Osteocyte (in vitro differentiated cells): ENCODE data around the gene ZNF76. TPM values are rescaled to one million over a fixed set of nuclear protein-coding genes. Genes with fewer than 3 reads are reported as not detected.

Source experiments
- DNase-seq: peaks from one replicate; pipeline ENCODE4 v3.0.0; 2021; ENCODE audit warnings: mixed read lengths; ENCODE audit not compliant: unreplicated experiment; ENCODE audit errors: extremely low spot score
- H3K27ac Mint-ChIP-seq: one replicate; pipeline ENCODE4 v1.8.0; 2021; ENCODE audit warnings: mild to moderate bottlenecking, mixed read lengths; ENCODE audit not compliant: unreplicated experiment
- H3K27me3 Mint-ChIP-seq: one replicate; pipeline ENCODE4 v1.8.0; 2021; ENCODE audit warnings: mixed read lengths; ENCODE audit not compliant: unreplicated experiment
- H3K36me3 Mint-ChIP-seq: one replicate; pipeline ENCODE4 v1.8.0; 2021; ENCODE audit warnings: mixed read lengths; ENCODE audit not compliant: unreplicated experiment
- H3K4me1 Mint-ChIP-seq: one replicate; pipeline ENCODE4 v1.8.0; 2021; ENCODE audit warnings: mixed read lengths; ENCODE audit not compliant: unreplicated experiment
- H3K4me3 Mint-ChIP-seq: one replicate; pipeline ENCODE4 v1.8.0; 2021; ENCODE audit warnings: mild to moderate bottlenecking, moderate library complexity, mixed read lengths; ENCODE audit not compliant: unreplicated experiment
- H3K9me3 Mint-ChIP-seq: one replicate; pipeline ENCODE4 v1.8.0; 2021; ENCODE audit warnings: mixed read lengths; ENCODE audit not compliant: unreplicated experiment
- CTCF ChIP-seq: fragments of 200-600 bp; sonication (generic); IDR thresholded peaks from 2 replicates; pipeline ENCODE4 v1.5.0; 2021; ENCODE audit warnings: antibody characterized with exemption, mild to moderate bottlenecking, moderate library complexity
- total RNA-seq: library from RNA; stranded (reverse); gene quantifications from 2 replicates; pipeline ENCODE4 v1.2.1, GENCODE V29; 2021

Gene ZNF76
- total RNA-seq, 1 donor from 2014 or later, result 32.9 TPM

- peaks cover 19% of the 10 kb centered on the region for H3K36me3 Mint-ChIP-seq
Observed at GRCh38 chr6:35248300-35248699, 11.2 kb upstream of the ZNF76 start.

GRCh38 chr6:35248965-35249364, 10.6 kb upstream of the ZNF76 start:
- H3K9me3 Mint-ChIP-seq, result no peaks in the 10 kb centered on the region
- H3K36me3 Mint-ChIP-seq, result peaks cover 18% of the 10 kb centered on the region
- H3K4me1 Mint-ChIP-seq, result peaks cover 22% of the 10 kb centered on the region
- no peak for DNase-seq
- TF ChIP-seq CTCF, result no peak
- H3K27ac Mint-ChIP-seq, result peak overlapping the region; percentile 57
- no peak overlapping the region for H3K4me3 Mint-ChIP-seq
- H3K27me3 Mint-ChIP-seq, result no peaks in the 10 kb centered on the region

More at GRCh38 chr6:35248300-35248699, 11.2 kb upstream of the ZNF76 start:
- DNase-seq, result no peak
- Mint-ChIP-seq H3K27ac (no peak overlapping the region), H3K9me3 (no peaks in the 10 kb centered on the region), H3K4me3 (no peak overlapping the region), H3K4me1 (peaks cover 22% of the 10 kb centered on the region), H3K27me3 (no peaks in the 10 kb centered on the region)
- TF ChIP-seq CTCF, result no peak

- no peak overlapping the region for H3K4me3 Mint-ChIP-seq
- H3K4me1 Mint-ChIP-seq, result peaks cover 22% of the 10 kb centered on the region
- no peaks in the 10 kb centered on the region for H3K36me3 Mint-ChIP-seq
- no peak overlapping the region for H3K27ac Mint-ChIP-seq
- no peak for TF ChIP-seq CTCF
- H3K27me3 Mint-ChIP-seq, result no peaks in the 10 kb centered on the region
- H3K9me3 Mint-ChIP-seq, result no peaks in the 10 kb centered on the region
- no peak for DNase-seq
Observed at GRCh38 chr6:35251949-35252348, 7.6 kb upstream of the ZNF76 start.

- no peak overlapping the region for H3K4me3 Mint-ChIP-seq
- no peaks in the 10 kb centered on the region for H3K27me3 Mint-ChIP-seq
- peaks cover 21% of the 10 kb centered on the region for H3K4me1 Mint-ChIP-seq
- no peaks in the 10 kb centered on the region for H3K36me3 Mint-ChIP-seq
- H3K9me3 Mint-ChIP-seq, result no peaks in the 10 kb centered on the region
- no peak for DNase-seq
- H3K27ac Mint-ChIP-seq, result no peak overlapping the region
- no peak for TF ChIP-seq CTCF
Observed at GRCh38 chr6:35253249-35253648, 6.3 kb upstream of the ZNF76 start.

- Mint-ChIP-seq H3K4me3 (peak overlapping the region; percentile 98), H3K27me3 (no peaks in the 10 kb centered on the region), H3K36me3 (no peaks in the 10 kb centered on the region), H3K4me1 (peaks cover 21% of the 10 kb centered on the region), H3K27ac (peak overlapping the region; percentile 99), H3K9me3 (no peaks in the 10 kb centered on the region)
- TF ChIP-seq CTCF, result no peak
- no peak for DNase-seq
Observed at GRCh38 chr6:35258336-35258735, 1.2 kb upstream of the ZNF76 start.
